Astrocyte of the spinal cord (primary cell): Measurements from ENCODE around the gene UPB1.
"Not testable (repeated sequence)": the region's sequence is repeated elsewhere in the genome, so short reads cannot be mapped to it uniquely, and the experiment has no call there.

Experiments
- DNase-seq: peaks from one replicate; pipeline ENCODE4 v3.0.0; 2011; ENCODE audit warnings: low read depth, low spot score
- H3K4me3 ChIP-seq: 2 replicates; pipeline ENCODE4 v1.5.1; 2011; ENCODE audit warnings: low read depth, mild to moderate bottlenecking, low read length, moderate library complexity
- in situ Hi-C: cut with HindIII; loops from 2 replicates; pipeline ENCODE4 v1.10.0; 2017; ENCODE audit warnings: low sequenced_read_pairs
- TF ChIP-seq, protein P1 (sequence below): IDR thresholded peaks from 2 replicates; pipeline ENCODE4 v1.5.1; 2012; ENCODE audit warnings: low read depth, mild to moderate bottlenecking, low read length, inconsistent platforms

UPB1 gene

DNA sequence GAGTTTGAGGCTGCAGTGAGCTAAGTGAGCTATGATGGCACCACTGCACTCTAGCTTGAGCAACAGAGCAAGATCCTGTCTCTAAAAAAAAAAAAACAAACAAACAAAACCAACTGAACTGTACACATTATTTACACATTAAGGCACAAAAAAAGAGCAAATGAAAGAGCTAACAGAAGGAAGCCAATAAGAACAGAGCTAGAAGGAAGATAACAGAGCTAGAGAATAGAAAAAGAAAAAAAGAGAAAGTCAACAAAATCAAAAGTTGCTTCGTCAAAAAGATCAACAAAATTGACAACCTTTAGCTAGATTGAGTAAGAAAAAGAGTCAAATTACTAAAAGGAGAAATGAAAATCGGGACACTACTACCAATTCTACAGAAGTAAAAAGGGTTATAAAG, 34.8 kb downstream of the UPB1 start:
- no peak overlapping the region for H3K4me3 ChIP-seq
- no peak for DNase-seq
- in situ Hi-C loops, result no loop called here
- TF ChIP-seq, protein P1, sequence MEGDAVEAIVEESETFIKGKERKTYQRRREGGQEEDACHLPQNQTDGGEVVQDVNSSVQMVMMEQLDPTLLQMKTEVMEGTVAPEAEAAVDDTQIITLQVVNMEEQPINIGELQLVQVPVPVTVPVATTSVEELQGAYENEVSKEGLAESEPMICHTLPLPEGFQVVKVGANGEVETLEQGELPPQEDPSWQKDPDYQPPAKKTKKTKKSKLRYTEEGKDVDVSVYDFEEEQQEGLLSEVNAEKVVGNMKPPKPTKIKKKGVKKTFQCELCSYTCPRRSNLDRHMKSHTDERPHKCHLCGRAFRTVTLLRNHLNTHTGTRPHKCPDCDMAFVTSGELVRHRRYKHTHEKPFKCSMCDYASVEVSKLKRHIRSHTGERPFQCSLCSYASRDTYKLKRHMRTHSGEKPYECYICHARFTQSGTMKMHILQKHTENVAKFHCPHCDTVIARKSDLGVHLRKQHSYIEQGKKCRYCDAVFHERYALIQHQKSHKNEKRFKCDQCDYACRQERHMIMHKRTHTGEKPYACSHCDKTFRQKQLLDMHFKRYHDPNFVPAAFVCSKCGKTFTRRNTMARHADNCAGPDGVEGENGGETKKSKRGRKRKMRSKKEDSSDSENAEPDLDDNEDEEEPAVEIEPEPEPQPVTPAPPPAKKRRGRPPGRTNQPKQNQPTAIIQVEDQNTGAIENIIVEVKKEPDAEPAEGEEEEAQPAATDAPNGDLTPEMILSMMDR, result no peak

DNA sequence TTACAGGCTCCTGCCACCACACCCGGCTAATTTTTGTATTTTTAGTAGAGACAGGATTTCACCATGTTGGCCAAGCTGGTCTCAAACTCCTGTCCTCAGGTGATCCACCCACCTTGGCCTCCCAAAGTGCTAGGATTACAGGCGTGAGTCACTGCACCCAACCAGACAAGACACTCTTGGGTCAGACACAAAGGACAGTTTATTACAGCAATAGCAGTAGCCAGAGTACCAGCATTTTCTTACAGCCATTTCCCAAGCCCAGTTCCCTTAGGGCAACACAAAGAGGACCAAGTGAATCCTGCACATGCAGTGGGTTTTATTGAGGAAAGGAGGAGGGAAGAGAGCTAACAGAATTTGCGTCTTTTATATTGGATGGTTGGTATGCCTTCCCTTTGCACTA, 35.8 kb downstream of the UPB1 start:
- H3K4me3 ChIP-seq, in situ Hi-C loops, DNase-seq: not testable (repeated sequence)

DNA sequence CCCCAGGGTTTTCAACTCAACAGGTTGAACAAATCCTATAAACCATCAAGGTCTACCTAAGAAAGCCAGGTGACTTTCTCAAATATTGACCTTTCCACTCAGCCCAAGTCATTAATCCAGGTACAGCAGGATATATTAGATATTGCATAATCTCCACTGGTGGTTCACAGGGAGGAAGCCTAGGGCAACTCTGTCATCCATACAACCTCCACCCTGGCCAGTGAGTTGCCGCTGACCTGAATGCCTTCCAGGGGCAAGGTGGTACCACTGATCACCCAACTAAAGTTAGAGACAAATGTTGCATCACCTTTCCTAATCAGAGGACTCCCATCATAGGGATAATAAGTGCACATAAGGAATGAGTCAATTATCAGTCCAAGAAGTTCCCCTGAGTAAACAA, 36.9 kb downstream of the UPB1 start:
- no peak for DNase-seq
- TF ChIP-seq, protein P1, result no peak
- in situ Hi-C loops, result no loop called here
- no peak overlapping the region for H3K4me3 ChIP-seq

DNA sequence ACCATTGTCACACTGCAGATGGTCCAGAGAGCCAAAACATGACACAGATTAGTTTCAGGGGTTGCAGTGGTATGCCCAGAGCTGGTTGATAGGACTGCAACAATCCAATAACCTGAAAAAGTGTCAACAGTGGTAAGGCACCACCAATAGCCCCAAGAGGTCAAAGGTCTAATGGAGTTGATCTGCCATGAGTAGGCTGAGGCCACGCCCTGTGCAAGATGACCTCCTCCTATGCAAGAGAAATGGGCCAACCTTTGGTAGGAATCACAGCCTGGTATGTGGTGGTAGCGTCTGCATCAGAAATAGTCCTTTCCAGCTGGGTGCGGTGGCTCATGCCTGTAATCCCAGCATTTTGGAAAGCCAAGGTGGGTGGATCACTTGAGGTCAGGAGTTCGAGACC, 40.2 kb downstream of the UPB1 start:
- H3K4me3 ChIP-seq, result no peak overlapping the region
- in situ Hi-C loops, result no loop called here
- no peak for DNase-seq
- TF ChIP-seq, protein P1, result no peak

DNA sequence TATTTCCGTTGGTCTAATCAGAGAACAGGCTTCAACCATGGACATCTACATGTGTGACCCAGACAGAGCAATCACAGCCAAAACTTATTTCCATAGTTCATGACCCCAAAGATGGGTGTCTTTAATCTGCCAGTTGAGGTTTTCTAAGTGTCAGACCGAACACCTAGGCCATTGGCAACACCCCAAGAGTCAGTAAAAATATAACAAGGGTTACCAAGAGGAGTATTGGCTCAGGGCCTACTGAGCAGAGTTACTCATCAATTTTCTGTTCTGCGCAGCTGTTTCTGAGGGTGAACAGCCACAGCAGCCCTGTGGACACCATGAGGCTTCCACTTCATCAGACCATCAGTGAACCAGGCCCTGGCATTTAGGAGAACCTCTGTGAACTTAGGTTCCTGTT, 41.0 kb downstream of the UPB1 start:
- TF ChIP-seq, protein P1, result no peak
- no peak for DNase-seq
- in situ Hi-C loops, result no loop called here
- no peak overlapping the region for H3K4me3 ChIP-seq

DNA sequence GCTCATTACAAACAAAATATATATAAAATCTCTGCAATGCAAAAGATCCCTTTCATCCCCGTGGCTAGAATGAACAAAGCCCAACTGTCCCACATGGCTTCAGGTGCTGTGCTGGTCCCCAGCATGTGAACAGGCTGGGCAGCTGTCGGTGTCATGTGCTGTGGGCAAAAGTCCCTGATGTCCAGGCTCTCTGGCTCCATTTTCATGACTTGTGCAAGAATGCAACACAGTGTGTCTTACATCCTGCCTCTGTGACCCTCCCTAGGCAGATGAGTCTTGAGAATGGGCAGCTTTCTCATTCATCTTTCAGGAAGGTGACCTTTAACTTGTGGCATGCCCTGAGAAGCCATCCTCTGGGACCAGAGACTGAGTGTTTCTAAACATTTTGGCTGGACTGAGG, 45.3 kb downstream of the UPB1 start:
- no peak for DNase-seq
- in situ Hi-C loops, result no loop called here
- TF ChIP-seq, protein P1, result no peak
- H3K4me3 ChIP-seq, result no peak overlapping the region

DNA sequence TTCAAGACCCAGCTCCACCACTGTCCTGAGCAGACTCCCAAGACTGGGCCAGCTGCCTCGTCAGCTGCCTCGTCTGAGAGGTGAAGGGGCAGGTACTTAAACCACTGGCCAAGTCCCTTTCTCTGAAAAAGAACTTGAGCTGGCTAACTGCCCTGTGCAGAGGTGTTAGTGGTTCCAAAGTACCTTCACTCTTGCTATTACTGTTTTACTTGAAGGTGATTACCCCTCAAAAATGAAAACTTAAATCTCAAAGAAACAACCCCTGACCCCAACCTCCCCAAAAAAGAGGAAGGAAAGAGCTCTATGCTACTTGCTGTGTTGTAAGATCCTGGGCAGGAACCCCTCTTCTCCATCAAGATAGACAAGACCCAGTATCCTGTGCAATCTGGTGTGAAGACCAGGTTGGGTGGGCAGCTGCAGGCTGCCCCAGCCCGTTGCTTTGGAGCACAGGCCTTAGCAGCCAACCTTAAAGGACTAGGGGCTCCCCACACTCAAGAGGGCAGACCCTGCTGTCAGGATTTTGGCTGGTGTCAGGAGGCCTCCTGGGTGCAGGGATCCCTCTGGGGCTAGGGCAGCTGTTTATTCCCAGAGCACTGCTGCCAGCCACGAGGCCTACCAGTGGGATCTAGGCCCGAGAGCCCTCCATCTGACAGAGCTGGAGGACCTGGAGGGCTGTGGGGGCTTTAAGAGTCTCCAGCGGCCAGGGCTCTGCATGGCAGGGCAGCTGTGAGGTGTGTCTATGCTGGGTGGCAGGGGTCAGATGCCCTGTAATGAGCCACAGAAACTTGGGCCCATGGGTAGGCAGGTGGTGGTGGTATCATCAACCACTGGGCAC, 46.8 kb downstream of the UPB1 start:
- DNase-seq, result no peak
- no peak overlapping the region for H3K4me3 ChIP-seq
- in situ Hi-C loops, result no loop called here
- TF ChIP-seq, protein P1, result no peak
